Panc1 (cell line): Measurements from ENCODE around the gene SLC25A22. TPM values are rescaled to one million over a fixed set of nuclear protein-coding genes. Genes with fewer than 3 reads are reported as not detected.

ENCODE experiments used
- ATAC-seq: fragments of 200-7000 bp; cut with Tn5 transposase; 2 replicates; pipeline ENCODE4 v1.9.1; 2020; ENCODE audit warnings: mild to moderate bottlenecking, moderate library complexity
- BruUV-seq: library from RNA; stranded (reverse); fragments of 400-500 nt; replicated peaks from 2 replicates; lab custom pipeline; 2021; lab: Mats Ljungman, UMichigan
- CTCF ChIA-PET: fragments of 300-600 bp; sonication (Branson Sonifier 250); formaldehyde crosslinking; loops from one replicate; lab custom pipeline; 2022; ENCODE audit warnings: antibody characterized with exemption; lab: Charles Lee
- POLR2A ChIA-PET: fragments of 300-600 bp; sonication (Branson Sonifier 250); formaldehyde crosslinking; loops from one replicate; lab custom pipeline; 2022; ENCODE audit warnings: antibody characterized with exemption; lab: Charles Lee
- DNase-seq: peaks from one replicate; pipeline ENCODE4 v3.0.0-alpha.2; 2010; ENCODE audit warnings: low read depth, low spot score
- H3K27ac ChIP-seq: 2 replicates; pipeline ENCODE4 v1.5.1; 2011; ENCODE audit warnings: mild to moderate bottlenecking, low read length, inconsistent platforms
- H3K27me3 ChIP-seq: fragments of 200-500 bp; sonication (Bioruptor generic); 2 replicates; pipeline ENCODE4 v1.6.0; 2014; ENCODE audit warnings: low read length, inconsistent platforms; ENCODE audit not compliant: control insufficient read depth, insufficient read depth
- H3K36me3 ChIP-seq: fragments of 200-500 bp; sonication (Bioruptor generic); 2 replicates; pipeline ENCODE4 v1.5.1; 2014; ENCODE audit warnings: inconsistent platforms, mild to moderate bottlenecking, low read length, moderate library complexity; ENCODE audit not compliant: control insufficient read depth, insufficient read depth
- H3K4me1 ChIP-seq: 2 replicates; pipeline ENCODE4 v1.5.1; 2011; ENCODE audit warnings: inconsistent platforms, mild to moderate bottlenecking, low read length, moderate library complexity; ENCODE audit not compliant: control insufficient read depth, insufficient read depth
- H3K4me3 ChIP-seq, 2 experiments: 2 replicates each; pipeline ENCODE4 v1.5.1; 2011 to 2012; ENCODE audit warnings: low read depth in 2 of 2, low read length in 2 of 2, mild to moderate bottlenecking in 2 of 2, inconsistent platforms in 1 of 2, moderate library complexity in 1 of 2
- H3K9me3 ChIP-seq: fragments of 200-500 bp; sonication (Bioruptor generic); 2 replicates; pipeline ENCODE4 v1.5.1; 2014; ENCODE audit warnings: low read depth, mild to moderate bottlenecking, inconsistent platforms, low read length, moderate library complexity; ENCODE audit not compliant: control insufficient read depth, insufficient read depth
- POLR2AphosphoS5 ChIP-seq: IDR thresholded peaks from 2 replicates; pipeline ENCODE4 v1.6.1; 2012; ENCODE audit warnings: mild to moderate bottlenecking, low read depth, low read length, moderate library complexity
- SIN3A ChIP-seq: IDR thresholded peaks from 2 replicates; pipeline ENCODE4 v1.6.1; 2012; ENCODE audit warnings: low read depth, mild to moderate bottlenecking, low read length, moderate library complexity, borderline replicate concordance; ENCODE audit not compliant: insufficient read depth
- TCF7L2 ChIP-seq: IDR thresholded peaks from 2 replicates; pipeline ENCODE4 v1.6.1; 2011; ENCODE audit warnings: mild to moderate bottlenecking, low read depth, low read length, inconsistent platforms
- in situ Hi-C: cut with HindIII; loops from 2 replicates; pipeline ENCODE4 v1.10.0; 2016; ENCODE audit warnings: low sequenced_read_pairs, low pct_unique_long_range_greater_than_20kb
- intact Hi-C: fragments of 100-400 bp; cut with micrococcal nuclease; formaldehyde crosslinking; loops from one replicate; pipeline ENCODE4 v1.10.0; 2022; ENCODE audit not compliant: unreplicated experiment
- total RNA-seq: library from RNA; stranded (reverse); gene quantifications from one replicate; pipeline ENCODE4 v1.2.1, GENCODE V29; 2021; ENCODE audit not compliant: unreplicated experiment
- TF ChIP-seq, protein P1 (sequence below): fragments of 450-650 bp; IDR thresholded peaks from 2 replicates; pipeline ENCODE4 v1.5.1; 2017; ENCODE audit warnings: mild to moderate bottlenecking
- TF ChIP-seq, protein P2 (sequence below), 2 experiments: IDR thresholded peaks; 2 replicates each; pipeline ENCODE4 v1.6.1; 2011 to 2012; ENCODE audit warnings: low read depth in 2 of 2, control low read depth in 1 of 2, low read length in 1 of 2, mild to moderate bottlenecking in 1 of 2, moderate library complexity in 1 of 2; ENCODE audit not compliant: insufficient read depth in 1 of 2

Gene SLC25A22
- total RNA-seq, 1 experiment from 2014 or later, result 119 TPM

DNA sequence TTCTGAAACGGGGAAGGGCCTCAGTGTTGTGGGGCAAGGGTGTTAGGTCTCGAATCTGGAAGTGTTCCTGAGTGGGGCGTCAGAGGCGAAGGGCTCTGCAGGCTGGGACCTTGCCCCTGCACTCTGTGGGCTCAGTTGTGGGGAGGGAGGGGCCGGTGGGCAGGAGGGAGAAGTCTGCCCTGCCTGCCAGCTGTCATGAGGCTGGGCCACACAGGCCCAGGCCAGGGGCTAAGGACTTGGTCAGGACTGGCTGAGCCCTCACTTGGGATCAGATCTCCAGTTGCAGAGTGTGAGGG lies 29.8 kb upstream of the SLC25A22 start, which contains the start of gene CRACR2B:
Gene CRACR2B, plus strand, starts transcription at position 23 of the 296 bp plus-strand sequence. CDS start 689 bp downstream, outside the sequence.
- ChIA-PET CTCF (interaction anchor here (1.2 kb wide), 1 partner anchor 17 kb away, joined by 6 read pairs; no protein-coding TSS in a partner anchor), POLR2A (interaction anchor here (0.8 to 1.9 kb wide), 3 partner anchors 8 to 16 kb away, joined by 3 to 11 read pairs (median 5); partner anchors contain the start of gene PNPLA2)
- Histone ChIP-seq H3K4me1 (peaks cover 57% of the 10 kb centered on the region), H3K4me3 (peak within 1 kb of the TSS; percentile 78 to 82), H3K27ac (peak within 1 kb of the TSS; percentile 92), H3K9me3 (no peaks in the 10 kb centered on the region), H3K27me3 (no peaks in the 10 kb centered on the region), H3K36me3 (0 out of 2 replicates have a peak, but pooled peaks cover 2% of the 10 kb centered on the region)
- no TSS peak for BruUV-seq
- no peak for DNase-seq
- intact Hi-C loops, result no loop called here
- TF ChIP-seq, protein P1, sequence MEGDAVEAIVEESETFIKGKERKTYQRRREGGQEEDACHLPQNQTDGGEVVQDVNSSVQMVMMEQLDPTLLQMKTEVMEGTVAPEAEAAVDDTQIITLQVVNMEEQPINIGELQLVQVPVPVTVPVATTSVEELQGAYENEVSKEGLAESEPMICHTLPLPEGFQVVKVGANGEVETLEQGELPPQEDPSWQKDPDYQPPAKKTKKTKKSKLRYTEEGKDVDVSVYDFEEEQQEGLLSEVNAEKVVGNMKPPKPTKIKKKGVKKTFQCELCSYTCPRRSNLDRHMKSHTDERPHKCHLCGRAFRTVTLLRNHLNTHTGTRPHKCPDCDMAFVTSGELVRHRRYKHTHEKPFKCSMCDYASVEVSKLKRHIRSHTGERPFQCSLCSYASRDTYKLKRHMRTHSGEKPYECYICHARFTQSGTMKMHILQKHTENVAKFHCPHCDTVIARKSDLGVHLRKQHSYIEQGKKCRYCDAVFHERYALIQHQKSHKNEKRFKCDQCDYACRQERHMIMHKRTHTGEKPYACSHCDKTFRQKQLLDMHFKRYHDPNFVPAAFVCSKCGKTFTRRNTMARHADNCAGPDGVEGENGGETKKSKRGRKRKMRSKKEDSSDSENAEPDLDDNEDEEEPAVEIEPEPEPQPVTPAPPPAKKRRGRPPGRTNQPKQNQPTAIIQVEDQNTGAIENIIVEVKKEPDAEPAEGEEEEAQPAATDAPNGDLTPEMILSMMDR, result no peak
- TF ChIP-seq POLR2AphosphoS5 (no peak; the same call in 1 of the 2 replicates), SIN3A (no peak), TCF7L2 (no peak)
- TF ChIP-seq, protein P2, sequence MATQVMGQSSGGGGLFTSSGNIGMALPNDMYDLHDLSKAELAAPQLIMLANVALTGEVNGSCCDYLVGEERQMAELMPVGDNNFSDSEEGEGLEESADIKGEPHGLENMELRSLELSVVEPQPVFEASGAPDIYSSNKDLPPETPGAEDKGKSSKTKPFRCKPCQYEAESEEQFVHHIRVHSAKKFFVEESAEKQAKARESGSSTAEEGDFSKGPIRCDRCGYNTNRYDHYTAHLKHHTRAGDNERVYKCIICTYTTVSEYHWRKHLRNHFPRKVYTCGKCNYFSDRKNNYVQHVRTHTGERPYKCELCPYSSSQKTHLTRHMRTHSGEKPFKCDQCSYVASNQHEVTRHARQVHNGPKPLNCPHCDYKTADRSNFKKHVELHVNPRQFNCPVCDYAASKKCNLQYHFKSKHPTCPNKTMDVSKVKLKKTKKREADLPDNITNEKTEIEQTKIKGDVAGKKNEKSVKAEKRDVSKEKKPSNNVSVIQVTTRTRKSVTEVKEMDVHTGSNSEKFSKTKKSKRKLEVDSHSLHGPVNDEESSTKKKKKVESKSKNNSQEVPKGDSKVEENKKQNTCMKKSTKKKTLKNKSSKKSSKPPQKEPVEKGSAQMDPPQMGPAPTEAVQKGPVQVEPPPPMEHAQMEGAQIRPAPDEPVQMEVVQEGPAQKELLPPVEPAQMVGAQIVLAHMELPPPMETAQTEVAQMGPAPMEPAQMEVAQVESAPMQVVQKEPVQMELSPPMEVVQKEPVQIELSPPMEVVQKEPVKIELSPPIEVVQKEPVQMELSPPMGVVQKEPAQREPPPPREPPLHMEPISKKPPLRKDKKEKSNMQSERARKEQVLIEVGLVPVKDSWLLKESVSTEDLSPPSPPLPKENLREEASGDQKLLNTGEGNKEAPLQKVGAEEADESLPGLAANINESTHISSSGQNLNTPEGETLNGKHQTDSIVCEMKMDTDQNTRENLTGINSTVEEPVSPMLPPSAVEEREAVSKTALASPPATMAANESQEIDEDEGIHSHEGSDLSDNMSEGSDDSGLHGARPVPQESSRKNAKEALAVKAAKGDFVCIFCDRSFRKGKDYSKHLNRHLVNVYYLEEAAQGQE (IDR thresholded peaks at IDR 0.05; ENCODE audit: insufficient read depth in 1 of 2, low read depth in 2 of 2, low read length in 1 of 2), result no peak
- no peak for ATAC-seq
- in situ Hi-C loops, result no loop called here

DNA sequence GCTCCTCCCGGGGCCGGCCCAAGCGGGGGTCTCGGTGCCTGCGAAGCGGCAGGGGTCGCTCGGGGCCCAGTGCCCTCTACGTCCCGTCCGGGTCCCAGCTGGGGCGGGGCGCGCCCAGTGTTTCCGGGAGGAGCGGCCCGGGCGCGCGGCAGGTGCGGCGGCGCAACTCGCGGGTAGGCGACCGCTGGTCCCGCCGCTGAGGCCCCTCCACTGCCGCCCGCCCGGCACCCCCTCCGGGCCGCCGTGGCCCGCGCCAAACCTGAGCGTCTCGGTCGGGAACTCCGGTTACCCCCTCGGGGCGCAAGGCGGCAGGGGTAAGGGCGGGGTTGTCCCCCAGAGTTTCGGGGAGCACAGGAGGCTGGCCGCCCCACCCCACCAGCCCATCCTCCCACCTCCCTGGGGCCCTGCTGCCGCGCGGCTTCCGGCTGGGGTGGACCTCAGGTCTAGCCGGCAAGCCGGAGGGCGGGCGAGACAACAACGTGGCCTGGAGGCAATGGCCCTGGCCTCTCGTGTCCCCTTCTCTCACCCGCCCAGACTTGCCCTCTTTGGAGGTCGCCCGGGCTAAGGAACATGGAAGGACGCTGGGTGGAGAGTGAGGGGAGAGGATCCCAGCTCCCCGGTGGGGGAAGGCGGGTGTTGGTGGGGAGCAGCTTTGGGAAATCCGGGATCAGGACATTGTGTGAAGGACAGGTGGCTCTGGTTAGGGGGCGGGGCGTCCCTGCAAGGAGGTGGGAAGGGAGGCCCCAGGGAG lies 29.2 kb upstream of the SLC25A22 start:
- BruUV-seq, result no TSS peak

More for the DNA sequence above, 29.2 kb upstream of the SLC25A22 start:
- Histone ChIP-seq H3K36me3 (0 out of 2 replicates have a peak, but pooled peaks cover 2% of the 10 kb centered on the region), H3K4me1 (peaks cover 60% of the 10 kb centered on the region), H3K4me3 (peak overlapping the region; percentile 44 to 55), H3K9me3 (no peaks in the 10 kb centered on the region), H3K27ac (peak overlapping the region; percentile 92), H3K27me3 (no peaks in the 10 kb centered on the region)
- ChIA-PET POLR2A (interaction anchor here (0.8 to 1.9 kb wide), 2 partner anchors 8 to 10 kb away, joined by 5 to 11 read pairs; partner anchors contain the start of gene PNPLA2), CTCF (interaction anchor here (1.2 kb wide), 1 partner anchor 16 kb away, joined by 6 read pairs; no protein-coding TSS in a partner anchor)
- intact Hi-C loops, result no loop called here
- peak; percentile 5; the same call in 1 of the 2 replicates for ATAC-seq
- TF ChIP-seq, protein P1, result no peak
- TF ChIP-seq, protein P2 (IDR thresholded peaks at IDR 0.05; ENCODE audit: insufficient read depth in 1 of 2, low read depth in 2 of 2, low read length in 1 of 2), result no peak
- TF ChIP-seq TCF7L2 (no peak), POLR2AphosphoS5 (peak; percentile 51; the same call in 1 of the 2 replicates), SIN3A (0 out of 2 replicates have a peak, but pooled peaks have one; percentile 37)
- DNase-seq, result no peak
- in situ Hi-C loops, result no loop called here
